ENCODE measurements around the gene HOXC4.

The HOXC4 gene

DNA sequence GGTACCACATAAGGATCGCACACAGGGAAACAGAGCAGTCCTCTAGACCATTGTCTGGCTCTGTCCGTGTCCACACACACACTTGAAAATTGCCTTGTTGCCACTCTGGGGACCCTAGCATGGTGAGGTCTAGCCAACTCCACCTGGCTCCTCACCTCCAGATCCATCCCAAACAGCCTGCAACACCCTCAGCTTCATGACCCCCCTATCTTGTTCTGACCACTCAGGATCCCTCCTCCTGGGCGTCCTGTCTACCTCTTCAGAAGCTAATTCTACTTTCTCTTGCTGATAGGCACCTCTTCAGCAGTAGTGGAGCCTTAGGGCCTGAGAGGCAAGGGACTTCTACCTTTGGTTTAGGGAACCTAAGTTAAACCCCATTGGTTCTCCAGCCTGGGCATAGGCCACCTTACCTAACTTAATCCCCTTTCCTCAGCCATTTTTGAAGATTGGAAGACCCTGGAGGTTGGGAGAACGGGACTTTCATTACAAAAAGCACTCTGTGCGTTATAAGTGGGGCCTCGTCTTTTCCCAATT, 21.5 kb upstream of the HOXC4 start:
- Histone ChIP-seq H3K27me3 (ENCODE audit: control insufficient read depth in 1 of 2, insufficient read depth in 2 of 2, low read length in 2 of 2) (peaks cover 47 to 81% of the 10 kb centered on the region in 2 donors), H3K4me1 (ENCODE audit: control insufficient read depth, insufficient read depth, low read length) (peaks cover 5% of the 10 kb centered on the region), H3K4me3 (ENCODE audit: low read length in 2 of 2) (no peak overlapping the region)

GRCh38 chr12:54032627-54033100, 21.0 kb upstream of the HOXC4 start, which contains the start of gene HOXC5:
Gene HOXC5 (plus strand): TSS chr12:54033050. CDS start chr12:54033123, 73 bp downstream.
- H3K4me1 ChIP-seq (ENCODE audit: control insufficient read depth, insufficient read depth, low read length) = peaks cover 5% of the 10 kb centered on the region
- H3K4me3 ChIP-seq (ENCODE audit: low read length in 2 of 2) = peak within 1 kb of the TSS; percentile 53 to 75
- peaks cover 42 to 80% of the 10 kb centered on the region in 2 donors for H3K27me3 ChIP-seq (ENCODE audit: control insufficient read depth in 1 of 2, insufficient read depth in 2 of 2, low read length in 2 of 2)
- H3K9me3 ChIP-seq (ENCODE audit: control insufficient read depth in 2 of 2, low read length in 2 of 2) = no peaks in the 10 kb centered on the region
- peak within 1 kb of the TSS; percentile 24 for H3K27ac ChIP-seq (ENCODE audit: low read length)
- no peaks in the 10 kb centered on the region for H3K36me3 ChIP-seq (ENCODE audit: control insufficient read depth in 2 of 2, insufficient read depth in 2 of 2, low read length in 2 of 2)
- peak within 1 kb of the TSS; percentile 4 to 5 for H3K9ac ChIP-seq (ENCODE audit: low read length in 2 of 2)

More for the DNA sequence above, 21.5 kb upstream of the HOXC4 start:
- H3K9me3 ChIP-seq (ENCODE audit: control insufficient read depth in 2 of 2, low read length in 2 of 2) = no peaks in the 10 kb centered on the region
- no peaks in the 10 kb centered on the region for H3K36me3 ChIP-seq (ENCODE audit: control insufficient read depth in 2 of 2, insufficient read depth in 2 of 2, low read length in 2 of 2)
- H3K9ac ChIP-seq (ENCODE audit: low read length in 2 of 2) = no peak overlapping the region
- no peak overlapping the region for H3K27ac ChIP-seq (ENCODE audit: low read length)

DNA sequence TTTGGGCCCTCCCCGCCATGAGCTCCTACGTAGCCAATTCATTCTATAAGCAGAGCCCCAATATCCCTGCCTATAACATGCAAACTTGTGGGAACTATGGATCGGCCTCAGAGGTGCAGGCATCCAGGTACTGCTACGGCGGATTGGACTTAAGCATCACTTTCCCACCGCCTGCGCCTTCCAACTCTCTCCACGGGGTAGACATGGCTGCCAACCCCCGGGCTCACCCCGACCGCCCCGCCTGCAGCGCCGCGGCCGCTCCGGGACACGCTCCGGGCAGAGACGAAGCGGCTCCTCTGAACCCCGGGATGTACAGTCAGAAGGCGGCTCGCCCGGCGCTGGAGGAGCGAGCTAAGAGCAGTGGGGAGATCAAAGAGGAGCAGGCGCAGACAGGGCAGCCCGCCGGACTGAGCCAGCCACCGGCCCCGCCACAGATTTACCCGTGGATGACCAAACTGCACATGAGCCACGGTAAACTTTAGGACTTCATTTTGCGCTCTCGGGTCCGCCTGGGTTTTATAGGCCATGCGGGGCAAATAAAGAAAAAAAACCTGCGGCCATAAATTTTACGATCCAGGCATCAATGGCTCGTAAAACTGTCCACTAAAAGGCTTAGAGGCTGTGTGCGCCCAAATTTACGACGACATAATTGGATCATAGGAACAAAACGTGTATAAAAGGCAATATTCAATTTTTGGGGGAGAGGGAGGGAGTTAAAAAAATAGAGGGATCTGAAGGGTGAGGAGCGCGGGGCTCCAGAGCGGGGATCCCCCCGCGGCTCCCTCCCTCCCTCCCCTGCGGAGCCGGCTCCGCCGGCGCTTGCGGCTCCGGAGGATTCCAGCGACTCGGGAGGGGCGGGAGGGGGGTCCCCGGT, 20.3 kb upstream of the HOXC4 start:
- peaks cover 42 to 81% of the 10 kb centered on the region in 2 donors for H3K27me3 ChIP-seq (ENCODE audit: control insufficient read depth in 1 of 2, insufficient read depth in 2 of 2, low read length in 2 of 2)
- H3K9me3 ChIP-seq (ENCODE audit: control insufficient read depth in 2 of 2, low read length in 2 of 2) = no peaks in the 10 kb centered on the region
- peak overlapping the region; percentile 4 to 5 for H3K9ac ChIP-seq (ENCODE audit: low read length in 2 of 2)
- H3K36me3 ChIP-seq (ENCODE audit: control insufficient read depth in 2 of 2, insufficient read depth in 2 of 2, low read length in 2 of 2) = no peaks in the 10 kb centered on the region
- H3K4me1 ChIP-seq (ENCODE audit: control insufficient read depth, insufficient read depth, low read length) = peaks cover 4% of the 10 kb centered on the region
- peak overlapping the region; percentile 24 for H3K27ac ChIP-seq (ENCODE audit: low read length)
- H3K4me3 ChIP-seq (ENCODE audit: low read length in 2 of 2) = peak overlapping the region; percentile 53 to 75

DNA sequence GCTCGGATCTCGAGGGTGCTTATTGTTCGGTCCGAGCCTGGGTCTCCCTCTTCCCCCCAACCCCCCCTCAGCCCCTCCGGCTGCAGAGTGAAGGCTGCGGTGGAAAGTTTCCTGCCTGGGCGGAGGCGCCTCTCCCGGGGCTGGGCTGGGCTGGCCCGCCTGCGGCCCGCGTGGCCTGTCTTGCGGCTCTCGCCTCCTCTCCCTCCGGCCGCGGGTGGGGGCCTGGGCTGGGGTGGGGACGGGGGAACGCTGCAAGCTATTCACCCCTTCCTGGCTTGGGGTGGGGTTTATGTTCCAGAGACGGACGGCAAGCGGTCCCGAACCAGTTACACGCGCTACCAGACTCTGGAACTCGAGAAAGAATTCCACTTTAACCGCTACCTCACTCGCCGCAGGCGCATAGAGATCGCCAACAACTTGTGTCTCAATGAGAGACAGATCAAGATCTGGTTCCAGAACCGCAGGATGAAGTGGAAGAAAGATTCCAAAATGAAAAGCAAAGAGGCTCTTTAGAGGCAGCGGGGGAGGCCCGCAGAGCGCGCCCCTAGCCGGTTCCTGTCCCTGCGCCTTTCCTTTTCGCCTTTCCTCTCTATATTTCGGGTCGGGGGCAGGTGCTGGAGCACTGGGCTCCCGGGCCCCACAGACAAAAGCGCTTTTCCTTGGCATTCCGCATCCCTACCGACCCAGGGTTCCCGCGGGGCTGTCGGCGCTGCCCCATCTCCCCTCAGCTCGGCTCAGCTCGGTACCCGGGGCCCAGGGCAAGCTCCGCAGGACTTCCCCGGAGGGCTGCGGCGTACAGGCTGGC, 19.5 kb upstream of the HOXC4 start:
- Histone ChIP-seq H3K9me3 (ENCODE audit: control insufficient read depth in 2 of 2, low read length in 2 of 2) (no peaks in the 10 kb centered on the region), H3K4me3 (ENCODE audit: low read length in 2 of 2) (peak overlapping the region in 1 of 2 donors; percentile 75), H3K36me3 (ENCODE audit: control insufficient read depth in 2 of 2, insufficient read depth in 2 of 2, low read length in 2 of 2) (no peaks in the 10 kb centered on the region), H3K9ac (ENCODE audit: low read length in 2 of 2) (no peak overlapping the region), H3K27me3 (ENCODE audit: control insufficient read depth in 1 of 2, insufficient read depth in 2 of 2, low read length in 2 of 2) (peaks cover 40 to 78% of the 10 kb centered on the region in 2 donors), H3K4me1 (ENCODE audit: control insufficient read depth, insufficient read depth, low read length) (peaks cover 4% of the 10 kb centered on the region), H3K27ac (ENCODE audit: low read length) (no peak overlapping the region)

GRCh38 chr12:54034785-54035310, 18.8 kb upstream of the HOXC4 start:
- no peak overlapping the region for H3K9ac ChIP-seq (ENCODE audit: low read length in 2 of 2)
- H3K27ac ChIP-seq (ENCODE audit: low read length) = no peak overlapping the region

GRCh38 chr12:54035568-54036264, 17.9 kb upstream of the HOXC4 start:
- H3K27me3 ChIP-seq (ENCODE audit: control insufficient read depth in 1 of 2, insufficient read depth in 2 of 2, low read length in 2 of 2) = peaks cover 35 to 76% of the 10 kb centered on the region in 2 donors
- H3K4me1 ChIP-seq (ENCODE audit: control insufficient read depth, insufficient read depth, low read length) = peaks cover 4% of the 10 kb centered on the region
- H3K36me3 ChIP-seq (ENCODE audit: control insufficient read depth in 2 of 2, insufficient read depth in 2 of 2, low read length in 2 of 2) = no peaks in the 10 kb centered on the region
- H3K9ac ChIP-seq (ENCODE audit: low read length in 2 of 2) = no peak overlapping the region
- H3K27ac ChIP-seq (ENCODE audit: low read length) = no peak overlapping the region
- H3K9me3 ChIP-seq (ENCODE audit: control insufficient read depth in 2 of 2, low read length in 2 of 2) = no peaks in the 10 kb centered on the region
- H3K4me3 ChIP-seq (ENCODE audit: low read length in 2 of 2) = no peak overlapping the region

More at GRCh38 chr12:54034785-54035310, 18.8 kb upstream of the HOXC4 start:
- Histone ChIP-seq H3K9me3 (ENCODE audit: control insufficient read depth in 2 of 2, low read length in 2 of 2) (no peaks in the 10 kb centered on the region), H3K27me3 (ENCODE audit: control insufficient read depth in 1 of 2, insufficient read depth in 2 of 2, low read length in 2 of 2) (peaks cover 36 to 79% of the 10 kb centered on the region in 2 donors), H3K4me1 (ENCODE audit: control insufficient read depth, insufficient read depth, low read length) (peaks cover 4% of the 10 kb centered on the region), H3K36me3 (ENCODE audit: control insufficient read depth in 2 of 2, insufficient read depth in 2 of 2, low read length in 2 of 2) (no peaks in the 10 kb centered on the region), H3K4me3 (ENCODE audit: low read length in 2 of 2) (no peak overlapping the region)

DNA sequence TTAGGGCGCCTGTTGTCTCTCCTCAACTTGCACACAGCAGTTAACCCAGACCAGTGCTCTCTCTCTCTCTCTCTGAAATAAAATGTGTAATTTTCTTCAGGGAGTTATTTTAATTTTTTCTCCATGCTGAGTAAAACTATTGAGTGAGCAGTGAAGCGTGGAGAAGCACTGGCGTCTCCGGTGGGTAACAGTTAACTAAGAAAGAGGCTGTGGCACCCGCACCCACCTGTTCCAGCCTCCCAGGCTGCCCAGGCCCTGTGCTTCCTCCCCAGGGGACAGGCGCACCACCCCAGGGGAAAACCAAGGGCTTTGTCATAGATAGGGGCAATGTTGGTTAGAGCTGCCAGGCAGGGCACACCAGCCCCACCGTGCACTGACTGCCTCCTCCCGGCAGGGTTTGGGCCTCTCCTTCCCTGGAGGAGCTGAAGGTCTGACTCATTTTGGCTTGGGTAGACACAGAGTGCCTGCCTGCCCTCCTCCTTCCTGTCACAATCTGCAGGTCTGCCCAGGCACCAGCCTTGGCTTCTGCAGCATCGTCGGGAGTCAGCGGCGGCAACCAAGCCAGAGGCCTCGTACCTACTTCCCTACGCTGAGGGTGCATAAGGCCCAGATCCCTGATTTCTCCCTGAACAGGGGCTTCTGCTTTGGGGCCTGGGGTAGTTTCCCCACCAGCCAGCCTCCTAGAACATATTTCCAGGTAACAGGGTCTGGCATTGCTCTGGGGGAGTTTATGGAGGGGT, 16.8 kb upstream of the HOXC4 start:
- no peaks in the 10 kb centered on the region for H3K36me3 ChIP-seq (ENCODE audit: control insufficient read depth in 2 of 2, insufficient read depth in 2 of 2, low read length in 2 of 2)
- H3K27ac ChIP-seq (ENCODE audit: low read length) = no peak overlapping the region
- peaks cover 4% of the 10 kb centered on the region for H3K4me1 ChIP-seq (ENCODE audit: control insufficient read depth, insufficient read depth, low read length)
- H3K27me3 ChIP-seq (ENCODE audit: control insufficient read depth in 1 of 2, insufficient read depth in 2 of 2, low read length in 2 of 2) = peaks cover 29 to 70% of the 10 kb centered on the region in 2 donors
- H3K4me3 ChIP-seq (ENCODE audit: low read length in 2 of 2) = no peak overlapping the region
- no peak overlapping the region for H3K9ac ChIP-seq (ENCODE audit: low read length in 2 of 2)
- H3K9me3 ChIP-seq (ENCODE audit: control insufficient read depth in 2 of 2, low read length in 2 of 2) = no peaks in the 10 kb centered on the region

GRCh38 chr12:54037360-54038283, 16.0 kb upstream of the HOXC4 start:
- no peaks in the 10 kb centered on the region for H3K9me3 ChIP-seq (ENCODE audit: control insufficient read depth in 2 of 2, low read length in 2 of 2)
- no peak overlapping the region for H3K9ac ChIP-seq (ENCODE audit: low read length in 2 of 2)
- H3K4me1 ChIP-seq (ENCODE audit: control insufficient read depth, insufficient read depth, low read length) = peaks cover 4% of the 10 kb centered on the region
- peaks cover 26 to 67% of the 10 kb centered on the region in 2 donors for H3K27me3 ChIP-seq (ENCODE audit: control insufficient read depth in 1 of 2, insufficient read depth in 2 of 2, low read length in 2 of 2)
- H3K27ac ChIP-seq (ENCODE audit: low read length) = no peak overlapping the region
- peak overlapping the region in 1 of 2 donors; percentile 22 for H3K4me3 ChIP-seq (ENCODE audit: low read length in 2 of 2)
- no peaks in the 10 kb centered on the region for H3K36me3 ChIP-seq (ENCODE audit: control insufficient read depth in 2 of 2, insufficient read depth in 2 of 2, low read length in 2 of 2)

All from stomach smooth muscle (tissue), 2 donors.